Amygdala (tissue), 56 donors: ENCODE data around the gene RNF43.
"Not testable (repeated sequence)": the region's sequence is repeated elsewhere in the genome, so short reads cannot be mapped to it uniquely, and the experiment has no call there.

ENCODE experiments used
- DNase-seq, 56 donors: peaks; one replicate each; lab custom pipeline; 2025; lab: John Stamatoyannopoulos, UW

RNF43 gene

DNA sequence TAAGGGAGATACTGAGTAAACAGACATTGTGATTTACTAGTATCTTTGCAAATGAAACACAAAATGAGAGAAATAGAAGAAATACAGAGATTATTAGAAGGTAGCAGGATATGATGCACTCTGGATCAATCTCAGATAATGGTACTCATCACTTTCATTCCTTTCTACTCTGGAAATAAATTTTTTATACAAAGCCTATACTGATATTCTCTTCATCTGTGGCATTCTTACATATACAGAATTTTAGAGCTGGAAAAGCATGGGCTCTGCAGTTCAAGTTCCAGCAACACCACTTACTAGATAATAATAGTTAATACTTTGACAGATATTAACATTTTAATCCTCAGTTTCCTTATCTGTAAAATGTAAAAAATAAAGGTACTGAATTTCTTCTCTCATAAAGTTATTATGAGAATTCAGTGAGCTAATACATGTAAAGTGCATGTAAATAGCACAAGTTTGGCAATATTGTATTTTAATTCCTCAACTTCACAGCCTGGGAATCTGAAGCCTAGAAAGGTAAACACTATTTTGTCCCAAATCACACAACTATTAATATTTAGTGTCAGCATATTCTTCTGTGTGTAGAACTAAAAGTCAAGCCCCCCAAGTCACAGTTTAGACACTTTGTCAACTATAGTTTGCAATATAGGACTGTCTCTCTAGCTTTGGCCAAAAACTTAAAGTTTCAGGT, 6.5 kb downstream of the RNF43 start:
- no peak for DNase-seq

DNA sequence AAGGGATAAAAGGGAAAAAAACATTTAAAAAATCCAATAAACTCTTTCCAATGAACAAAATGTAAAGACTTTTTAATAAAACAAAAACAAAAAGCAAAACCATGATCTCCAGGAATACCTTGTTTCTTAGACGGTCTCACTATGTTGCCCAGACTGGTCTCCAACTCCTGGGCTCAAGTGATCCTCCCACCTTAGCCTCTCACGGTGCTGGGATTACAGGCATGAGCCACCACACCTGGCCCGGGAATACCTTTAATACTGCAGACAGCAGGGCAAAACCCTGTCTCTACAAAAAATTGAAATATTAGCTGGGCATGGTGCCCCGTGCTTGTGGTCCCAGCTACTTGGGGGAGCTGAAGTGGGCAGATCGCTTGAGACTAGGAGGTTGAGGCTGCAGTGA, 7.9 kb downstream of the RNF43 start:
- no peak for DNase-seq

DNA sequence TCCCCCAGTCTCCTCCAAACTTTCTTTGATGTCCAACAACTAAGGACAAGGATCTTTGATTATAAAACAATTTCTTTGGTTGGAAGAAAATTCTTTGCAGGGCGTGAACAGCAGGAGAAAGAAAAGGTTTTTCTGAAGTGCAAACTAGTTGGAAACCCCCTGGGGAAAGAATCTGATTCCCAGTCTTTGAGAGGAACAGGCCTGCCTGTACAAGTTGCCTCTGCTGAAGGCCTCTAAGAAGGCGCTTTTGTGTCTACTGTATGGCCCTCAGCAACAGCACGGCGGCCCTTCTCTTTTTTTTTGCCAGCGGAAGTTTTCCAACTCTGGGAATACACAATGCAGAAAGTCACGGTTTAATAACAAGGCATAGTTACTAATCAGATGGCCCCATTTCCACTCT, 14.0 kb downstream of the RNF43 start:
- DNase-seq = no peak

DNA sequence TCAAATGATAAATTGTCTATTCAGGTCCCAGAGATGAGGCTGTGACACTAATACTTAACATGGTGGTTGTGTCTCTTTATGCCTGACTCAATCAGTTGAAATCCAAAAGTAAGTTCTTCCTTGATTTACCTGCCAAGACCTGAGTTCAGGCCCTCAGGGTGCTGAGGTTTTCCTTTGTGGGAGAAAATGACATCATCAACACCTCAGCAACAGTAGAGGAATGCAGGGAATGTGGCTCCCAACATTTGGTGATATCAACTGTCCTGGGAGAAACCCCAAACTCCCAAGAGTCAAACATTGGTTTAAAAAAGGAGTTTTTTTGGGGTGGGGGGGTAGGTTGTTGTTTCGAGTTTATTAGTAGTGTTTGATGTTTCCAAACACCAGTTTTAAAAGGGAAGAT, 14.7 kb downstream of the RNF43 start:
- DNase-seq = no peak

DNA sequence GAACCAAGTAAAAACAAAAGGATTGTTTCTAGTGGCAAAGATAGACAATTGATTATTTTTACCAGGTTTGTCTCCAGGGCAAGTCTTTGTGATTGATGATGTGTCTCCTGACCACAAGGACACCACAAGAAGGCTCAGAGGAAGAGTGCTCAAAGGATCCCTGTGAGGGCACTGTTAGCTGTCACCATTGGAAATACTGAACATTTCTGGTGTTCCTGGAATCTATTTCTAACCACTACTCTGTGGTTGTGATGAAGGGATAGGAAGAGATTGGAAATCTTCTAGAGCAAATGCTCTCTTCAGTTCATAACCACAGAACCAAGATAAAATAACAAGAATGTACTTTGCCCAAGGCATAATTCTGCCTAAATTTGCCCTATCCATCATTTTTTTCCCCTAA, 15.3 kb downstream of the RNF43 start:
- DNase-seq = no peak

DNA sequence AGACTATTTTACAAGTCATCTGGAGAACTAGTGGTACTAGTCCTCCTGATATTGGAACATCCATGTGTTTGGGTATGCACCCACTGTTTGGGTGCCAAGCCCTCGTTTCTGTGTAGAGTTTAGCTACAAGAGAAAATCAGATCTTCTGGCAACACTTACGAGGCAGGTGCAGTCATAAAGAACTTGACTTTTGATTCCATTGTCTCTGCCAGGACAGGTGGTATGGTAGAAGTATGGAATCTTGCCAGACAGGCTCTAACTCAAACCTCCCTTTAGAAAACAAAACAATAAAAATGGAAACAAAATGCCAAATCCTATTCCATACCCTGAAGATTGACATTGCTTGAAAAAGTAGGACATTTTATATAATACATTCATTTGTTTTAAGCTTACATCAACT, 16.0 kb downstream of the RNF43 start:
- no peak for DNase-seq

DNA sequence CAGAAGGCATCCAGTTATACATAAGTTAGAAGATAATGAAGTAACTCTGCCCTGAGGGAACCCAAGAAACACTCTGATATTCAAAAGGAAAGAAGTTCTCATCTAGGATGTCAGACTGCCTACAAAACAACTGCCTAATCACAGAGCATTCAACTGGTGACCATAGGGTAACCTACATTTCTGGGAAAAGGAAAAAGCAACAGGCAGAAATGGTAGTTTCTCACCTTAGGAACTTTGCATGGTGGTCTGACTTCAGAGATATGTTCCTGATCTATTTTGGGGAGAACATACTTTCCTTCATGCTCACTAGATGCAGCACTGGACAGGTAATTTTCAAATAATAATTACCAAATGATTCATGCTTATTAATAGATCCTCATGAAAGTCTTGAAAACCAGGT, 16.5 kb downstream of the RNF43 start:
- no peak for DNase-seq

DNA sequence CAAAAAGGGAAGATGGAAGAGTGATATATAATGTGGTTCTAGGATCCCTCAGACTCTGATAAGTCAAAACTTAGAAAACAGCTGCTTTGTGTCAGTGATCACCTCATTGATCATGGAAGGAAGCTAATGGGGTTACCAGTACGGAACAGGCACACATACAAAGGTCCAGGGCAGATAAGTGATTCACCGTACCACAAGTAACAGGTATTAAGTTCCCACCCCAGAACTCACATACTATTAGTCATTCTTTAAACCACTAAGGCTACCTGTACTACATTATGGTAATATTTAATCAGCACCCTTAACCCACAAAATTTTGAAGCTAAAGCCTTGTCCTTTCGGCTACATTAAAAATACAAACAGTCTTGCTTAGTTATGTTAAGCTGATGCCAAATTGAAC, 17.4 kb downstream of the RNF43 start:
- no peak for DNase-seq

DNA sequence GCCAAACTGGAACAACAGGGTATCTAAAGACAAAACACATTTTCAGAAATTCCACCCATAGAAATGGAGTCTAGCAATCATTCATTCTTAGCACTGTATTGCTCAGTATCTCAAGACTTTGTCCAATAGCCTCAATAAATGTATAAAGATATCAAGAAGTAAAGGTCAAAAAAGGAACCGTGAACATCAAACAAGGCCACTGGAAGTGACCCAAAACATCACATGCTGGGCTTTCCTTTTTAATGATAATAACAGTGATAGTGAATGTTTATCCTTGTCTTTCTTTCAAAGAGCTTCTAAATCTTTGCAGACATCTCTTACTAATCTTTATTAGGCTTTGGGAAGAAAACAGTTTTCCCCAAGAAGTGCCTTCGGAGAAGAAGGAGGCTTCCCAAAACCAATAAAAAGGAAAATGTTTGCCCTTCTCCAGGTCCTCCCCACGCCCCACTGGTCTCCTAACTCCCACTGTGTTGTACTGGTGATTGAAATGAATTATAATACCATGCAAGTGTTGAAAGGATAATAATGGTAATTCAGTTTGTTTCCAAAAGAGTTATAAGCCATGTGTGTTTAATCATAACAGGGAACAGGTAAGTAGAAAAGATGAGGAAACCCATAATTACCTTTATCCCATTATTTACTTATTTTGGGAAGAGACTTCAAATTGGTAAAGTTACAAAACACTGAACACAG, 18.6 kb downstream of the RNF43 start:
- no peak for DNase-seq

DNA sequence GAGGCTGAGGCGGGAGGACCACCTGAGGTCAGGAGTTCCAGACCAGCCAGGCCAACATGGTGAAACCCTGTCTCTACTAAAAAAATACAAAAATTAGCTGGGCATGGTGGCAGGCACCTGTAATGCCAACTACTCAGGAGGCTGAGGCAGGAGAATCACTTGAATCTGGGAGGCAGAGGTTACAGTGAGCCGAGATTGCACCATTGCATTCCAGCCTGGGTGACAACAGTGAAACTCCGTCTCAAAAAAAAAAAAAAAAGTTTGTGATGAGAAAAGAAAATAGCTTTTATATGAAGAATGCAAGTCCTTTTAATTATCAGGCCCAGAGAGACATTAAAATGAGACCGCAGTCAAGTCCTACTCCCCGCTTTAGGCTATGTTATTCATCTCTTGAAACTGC, 19.9 kb downstream of the RNF43 start:
- DNase-seq = not testable (repeated sequence)

DNA sequence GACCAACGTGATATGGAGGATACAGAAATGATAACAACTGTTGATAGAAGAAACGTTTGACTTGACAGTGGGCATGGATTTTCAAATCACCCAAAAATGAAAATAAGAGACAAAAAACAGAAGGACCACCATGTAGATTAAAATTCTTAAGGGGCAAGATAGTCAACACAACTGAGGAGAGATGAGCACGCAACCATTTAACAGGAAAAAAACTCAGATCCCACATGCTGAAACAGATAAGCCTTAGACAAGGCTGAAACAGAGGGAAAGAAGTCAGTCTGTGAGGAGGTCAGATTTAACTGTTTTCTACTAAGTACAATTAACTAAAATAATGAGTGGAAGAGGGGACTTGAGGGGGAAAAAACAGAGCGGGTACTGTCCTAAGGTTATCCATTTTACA, 21.2 kb downstream of the RNF43 start:
- no peak for DNase-seq

DNA sequence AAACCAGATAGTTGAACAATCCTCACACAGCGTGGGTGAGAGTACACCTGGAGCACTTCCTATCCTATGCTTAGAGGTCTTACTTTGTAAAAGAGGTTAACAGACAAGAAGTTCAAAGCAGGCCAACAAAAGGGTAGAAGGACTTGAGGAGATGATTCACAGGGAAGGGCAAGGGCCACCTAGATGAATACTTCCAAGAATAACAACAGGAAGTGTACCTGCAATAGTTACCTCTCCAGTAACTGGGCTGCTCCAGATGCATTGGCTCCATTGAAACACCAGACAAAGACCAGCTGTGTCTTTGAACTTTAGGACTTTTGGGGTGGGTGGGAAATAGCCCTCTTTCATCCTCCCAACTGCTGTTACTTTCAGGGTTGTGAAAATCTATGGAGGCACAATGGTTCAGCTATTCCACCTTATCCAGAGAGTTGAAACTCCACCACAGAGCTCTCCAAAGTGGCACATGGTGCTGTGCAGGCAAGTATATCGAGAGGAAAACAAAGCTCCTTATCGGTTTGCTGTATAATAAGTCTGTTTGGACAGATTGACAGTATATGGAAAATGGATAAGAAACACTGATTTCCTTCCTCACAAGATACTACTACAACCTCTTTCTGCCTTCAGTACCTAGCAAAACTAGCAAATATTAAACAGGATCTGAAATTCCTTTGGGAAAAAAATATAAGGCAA, 22.7 kb downstream of the RNF43 start:
- DNase-seq = no peak

DNA sequence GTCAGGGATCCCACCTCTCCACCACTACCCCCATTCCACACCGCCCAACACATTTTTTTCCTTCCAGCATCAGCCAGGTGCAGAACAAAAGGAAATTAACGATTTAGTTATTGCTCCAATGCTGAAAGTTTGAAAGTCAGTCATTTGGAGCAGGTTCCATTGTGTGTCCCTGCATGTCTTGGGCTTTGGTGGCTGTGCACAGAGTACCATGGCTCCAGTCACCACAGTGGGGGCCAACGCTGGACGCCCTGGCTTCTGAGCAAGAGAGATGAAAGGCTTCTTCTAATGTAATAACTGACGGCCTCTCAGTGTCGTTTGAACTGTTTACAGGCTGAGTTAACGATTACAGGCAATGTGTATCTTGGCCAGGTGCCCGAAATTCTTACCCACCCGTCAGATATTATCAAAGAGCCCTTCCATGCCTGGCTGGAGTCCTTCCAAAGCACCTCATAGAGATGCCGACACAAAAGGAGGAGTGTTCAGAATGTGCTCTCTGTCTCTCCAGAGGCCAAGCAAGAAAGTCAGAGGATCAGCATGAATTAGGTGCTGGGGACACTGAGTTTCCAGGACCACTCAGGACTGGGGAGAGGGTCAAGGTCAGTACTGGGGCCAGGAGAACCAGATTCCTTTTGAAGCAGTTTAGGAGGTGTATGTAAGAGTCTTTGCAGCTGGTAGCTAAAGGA, 25.9 kb downstream of the RNF43 start:
- DNase-seq = peak in 1 of 56 donors; percentile 19

DNA sequence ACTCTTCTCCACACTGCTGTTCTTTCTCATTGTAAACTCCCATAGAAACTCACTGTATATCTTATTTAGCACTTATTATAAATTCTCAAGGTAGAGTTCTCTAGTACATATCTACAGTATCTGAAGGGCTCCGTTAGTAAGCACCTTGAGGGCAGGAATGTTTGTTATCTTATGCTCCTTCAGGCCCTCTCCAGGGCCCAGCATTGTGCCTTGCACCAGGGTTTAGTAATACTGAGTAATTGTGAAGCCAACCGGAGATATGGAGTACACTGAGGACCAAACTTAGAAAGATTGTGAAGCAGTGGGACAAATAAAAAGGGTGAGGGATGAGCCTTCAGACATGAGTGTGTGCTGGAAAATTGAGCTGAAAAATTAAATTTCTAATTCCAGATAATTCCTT, 26.4 kb downstream of the RNF43 start:
- DNase-seq = no peak

DNA sequence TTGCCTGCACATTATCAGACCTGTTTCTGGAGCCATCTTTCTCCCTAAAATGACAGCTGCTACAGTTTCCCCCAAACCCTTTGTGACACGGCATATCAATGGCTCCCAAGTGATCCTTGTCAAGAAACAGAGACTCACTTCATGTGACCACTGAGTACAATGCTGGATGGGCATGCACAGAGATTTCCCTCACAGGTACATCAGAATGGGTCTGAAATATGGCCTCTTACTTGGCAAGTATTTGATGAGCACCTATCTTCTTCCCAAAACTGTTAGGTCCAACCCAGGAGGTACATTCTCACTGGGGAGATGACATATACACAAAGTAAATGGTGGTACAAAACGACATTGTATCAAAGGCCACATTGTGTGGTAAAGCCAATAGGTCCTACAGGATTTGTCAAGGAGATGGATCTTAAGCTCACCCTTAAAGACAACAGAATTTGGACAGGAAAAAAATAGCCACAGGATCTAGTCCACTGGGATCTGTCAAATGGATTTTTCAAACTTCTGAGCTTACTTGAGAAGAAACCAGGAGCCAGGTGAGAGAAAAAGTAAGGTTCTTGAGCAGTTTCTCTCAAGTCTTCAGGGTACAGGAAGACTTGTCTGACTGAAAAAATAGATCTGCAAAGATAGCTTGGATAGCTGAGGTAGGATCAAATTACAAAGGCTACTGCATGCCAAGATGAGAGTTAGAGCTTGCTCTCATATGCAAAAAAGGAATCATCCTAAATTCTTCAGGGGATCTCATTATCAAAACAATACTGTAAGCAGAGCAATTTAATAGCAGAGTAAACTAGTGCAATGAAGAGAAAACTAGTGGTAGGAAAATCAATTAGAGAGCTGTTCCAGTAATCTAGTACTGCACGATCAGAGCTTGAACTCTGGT, 28.8 kb downstream of the RNF43 start:
- DNase-seq = no peak

DNA sequence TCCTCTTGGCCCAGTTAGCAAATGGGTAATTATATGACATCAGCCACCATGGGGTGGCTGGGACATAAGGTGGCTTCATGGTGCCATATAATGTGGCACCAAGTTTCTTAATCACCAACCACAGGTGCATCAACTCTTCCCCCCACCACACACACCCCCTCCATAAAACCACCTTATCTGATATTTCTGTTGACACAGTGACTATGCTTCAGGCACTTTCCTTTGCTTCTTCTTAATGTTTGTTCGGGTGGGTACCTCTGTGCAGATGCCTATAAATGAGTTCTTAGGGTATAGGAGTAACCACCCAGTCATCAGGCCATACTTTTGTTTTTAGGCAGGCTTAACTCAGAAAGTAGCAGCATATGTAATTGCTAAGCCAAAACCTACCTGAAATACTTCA, 29.5 kb downstream of the RNF43 start:
- DNase-seq = no peak

DNA sequence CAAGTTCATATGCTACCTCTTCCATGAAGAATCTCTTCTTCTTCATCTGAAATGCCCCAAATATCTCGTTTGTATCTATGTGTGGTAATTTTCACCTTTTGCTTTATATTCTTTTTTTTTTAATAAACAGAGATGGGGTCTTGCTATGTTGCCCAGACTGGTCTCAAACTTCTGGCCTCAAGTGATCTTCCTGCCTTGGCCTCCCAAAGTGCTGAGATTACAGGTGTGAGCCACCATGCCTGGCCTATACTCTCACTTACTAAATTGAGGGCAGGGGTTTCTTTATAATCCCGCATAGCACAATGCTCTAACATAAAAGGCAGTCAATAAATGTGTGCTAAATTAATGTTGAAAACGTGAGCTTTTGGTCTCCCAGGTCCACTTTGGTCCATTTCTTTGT, 30.6 kb downstream of the RNF43 start:
- no peak for DNase-seq

DNA sequence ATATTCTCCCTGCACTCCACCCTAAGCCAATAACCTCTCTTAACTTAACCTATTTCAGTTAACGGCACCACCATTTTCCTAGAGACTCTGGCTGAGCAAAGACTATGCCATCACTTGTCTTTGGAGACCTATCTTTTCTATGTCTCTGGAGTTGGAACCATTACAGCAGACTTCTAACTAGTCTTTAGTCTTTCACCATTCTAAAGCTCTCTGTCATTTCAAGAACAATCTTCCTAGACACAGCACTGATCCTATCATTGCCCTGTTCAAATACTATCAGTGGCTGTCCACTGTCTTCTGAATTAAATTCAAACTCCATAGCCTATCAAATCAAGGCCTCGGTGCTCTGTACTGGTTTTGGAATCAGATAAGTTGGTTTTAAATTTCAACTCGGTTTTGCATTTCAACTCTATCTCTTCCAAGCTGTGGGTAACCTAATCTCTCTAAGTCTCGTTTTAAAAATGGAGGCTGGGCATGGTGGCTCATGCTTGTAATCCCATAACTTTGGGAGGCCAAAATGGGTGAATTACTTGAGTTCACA, 31.9 kb downstream of the RNF43 start:
- no peak for DNase-seq

DNA sequence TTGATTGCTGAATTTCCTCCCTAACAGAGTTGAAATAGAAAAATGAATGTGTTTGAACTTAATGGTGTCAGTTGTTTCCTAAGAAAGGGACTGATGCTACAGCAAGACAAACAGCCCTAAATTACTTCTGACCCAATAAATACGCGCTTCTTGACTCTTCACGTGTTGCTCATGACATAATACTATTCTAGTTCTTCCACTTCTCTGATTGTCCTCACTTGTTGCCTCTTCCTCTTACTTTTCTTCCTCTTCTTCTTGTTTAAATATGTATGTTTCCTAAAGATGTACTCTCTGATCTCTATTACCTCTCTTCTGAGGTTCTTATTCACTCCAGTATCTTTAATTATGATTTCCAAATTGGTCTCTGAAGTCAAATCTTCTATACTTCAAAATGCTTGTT, 32.4 kb downstream of the RNF43 start:
- no peak for DNase-seq

DNA sequence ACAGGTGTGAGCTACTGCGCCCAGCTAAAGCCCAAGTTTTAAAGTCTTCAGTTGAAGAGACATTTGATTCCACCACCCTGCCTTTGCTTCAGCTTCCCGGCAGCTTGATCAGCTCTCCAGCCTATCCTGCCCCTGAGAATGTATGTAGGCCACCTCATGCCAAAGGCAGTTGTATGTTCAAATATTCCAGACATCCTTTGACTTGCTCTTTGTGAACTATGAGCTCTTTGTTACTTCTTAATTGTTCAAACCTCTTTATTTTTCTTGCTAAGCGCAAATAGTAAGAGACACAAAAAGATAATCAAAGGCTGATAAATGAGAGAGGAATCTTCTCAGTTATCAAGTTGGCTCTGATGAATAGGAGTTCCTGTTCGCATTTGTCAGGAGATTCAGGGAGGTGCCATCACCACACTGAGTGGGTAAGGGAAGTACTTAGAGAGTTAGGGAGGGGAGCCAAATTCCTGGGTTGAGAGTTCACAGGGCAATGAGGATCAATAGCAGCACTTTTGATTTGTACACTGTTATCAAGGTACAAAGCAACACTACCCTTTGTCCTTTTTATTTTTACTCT, 33.4 kb downstream of the RNF43 start:
- DNase-seq = no peak
